ENCODE measurements around the gene ANKRD13B. TPM values are rescaled to one million over a fixed set of nuclear protein-coding genes. Genes with fewer than 3 reads are reported as not detected.

Gene ANKRD13B
- total RNA-seq, 4 donors from 2014 or later = 19.0 to 50.1 (median 26.4) TPM

- H3K9me3 ChIP-seq = no peaks in the 10 kb centered on the region
- WGBS, 2 donors = 38 to 47% methylated on average over 15 to 16 of the region's 62 CpGs
- peaks cover 0 to 47% (median 15%) of the 10 kb centered on the region in 3 donors for H3K36me3 ChIP-seq
- H3K4me3 ChIP-seq = peak overlapping the region in 3 of 4 donors; percentile 1 to 44 (median 33)
- DNase-seq (ENCODE audit: low spot score in 2 of 2) = peak; percentile 41 to 44
- peak overlapping the region in 3 of 4 donors; percentile 18 to 90 (median 69) for H3K27ac ChIP-seq
- no peaks in the 10 kb centered on the region for H3K27me3 ChIP-seq
- TF ChIP-seq POLR2A (IDR thresholded peaks at IDR 0.05) (no peak), CTCF (IDR thresholded peaks at IDR 0.05) (peak; percentile 75 to 88 (median 85)), EP300 (IDR thresholded peaks at IDR 0.05) (no peak)
- H3K4me1 ChIP-seq = peaks cover 0 to 69% (median 27%) of the 10 kb centered on the region in 4 donors
Measured at GRCh38 chr17:29572691-29573557, 20.0 kb upstream of the ANKRD13B start.

GRCh38 chr17:29573558-29573869 is 19.4 kb upstream of the ANKRD13B start:
- TF ChIP-seq POLR2A (IDR thresholded peaks at IDR 0.05) (no peak), CTCF (IDR thresholded peaks at IDR 0.05) (no peak), EP300 (IDR thresholded peaks at IDR 0.05) (no peak)
- Histone ChIP-seq H3K36me3 (peaks cover 0 to 53% (median 21%) of the 10 kb centered on the region in 3 donors), H3K27ac (peak overlapping the region in 3 of 4 donors; percentile 18 to 90 (median 69)), H3K9me3 (no peaks in the 10 kb centered on the region), H3K4me1 (peaks cover 0 to 75% (median 29%) of the 10 kb centered on the region in 4 donors), H3K27me3 (no peaks in the 10 kb centered on the region), H3K4me3 (no peak overlapping the region)
- WGBS, 2 donors = 64 to 77% methylated on average over 2 to 6 of the region's 6 CpGs
- peak in 1 of 2 donors; percentile 3 for DNase-seq (ENCODE audit: low spot score in 2 of 2)

GRCh38 chr17:29573871-29574731 is 18.8 kb upstream of the ANKRD13B start:
- WGBS, 2 donors = 69 to 70% methylated on average over 12 to 13 of the region's 14 CpGs
- Histone ChIP-seq H3K27ac (peak overlapping the region in 3 of 4 donors; percentile 18 to 90 (median 69)), H3K27me3 (no peaks in the 10 kb centered on the region), H3K4me1 (peaks cover 0 to 78% (median 28%) of the 10 kb centered on the region in 4 donors), H3K9me3 (no peaks in the 10 kb centered on the region), H3K4me3 (no peak overlapping the region), H3K36me3 (peaks cover 0 to 59% (median 21%) of the 10 kb centered on the region in 3 donors)
- TF ChIP-seq POLR2A (IDR thresholded peaks at IDR 0.05) (no peak), CTCF (IDR thresholded peaks at IDR 0.05) (no peak), EP300 (IDR thresholded peaks at IDR 0.05) (no peak)
- peak in 1 of 2 donors; percentile 10 for DNase-seq (ENCODE audit: low spot score in 2 of 2)

GRCh38 chr17:29574732-29575510 is 18.0 kb upstream of the ANKRD13B start:
- 53 to 70% methylated on average over 6 to 14 of the region's 17 CpGs for WGBS, 2 donors
- Histone ChIP-seq H3K4me3 (no peak overlapping the region), H3K9me3 (no peaks in the 10 kb centered on the region), H3K27me3 (no peaks in the 10 kb centered on the region), H3K36me3 (peaks cover 0 to 67% (median 21%) of the 10 kb centered on the region in 3 donors), H3K4me1 (peaks cover 0 to 76% (median 23%) of the 10 kb centered on the region in 4 donors), H3K27ac (peak overlapping the region in 2 of 4 donors; percentile 69 to 90)
- no peak for TF ChIP-seq CTCF (IDR thresholded peaks at IDR 0.05)
- TF ChIP-seq POLR2A (IDR thresholded peaks at IDR 0.05) = no peak
- TF ChIP-seq EP300 (IDR thresholded peaks at IDR 0.05) = no peak
- DNase-seq (ENCODE audit: low spot score in 2 of 2) = no peak

Data from tibial nerve (tissue), 4 donors.